Fibroblast of skin of left quadriceps (primary cell): ENCODE data around the gene C1orf52.

Experiments used
- DNase-seq, 2 experiments: peaks; one replicate each; pipeline ENCODE4 v3.0.0-alpha.2; 2013; ENCODE audit warnings: low read depth in 2 of 2

Gene C1orf52

DNA sequence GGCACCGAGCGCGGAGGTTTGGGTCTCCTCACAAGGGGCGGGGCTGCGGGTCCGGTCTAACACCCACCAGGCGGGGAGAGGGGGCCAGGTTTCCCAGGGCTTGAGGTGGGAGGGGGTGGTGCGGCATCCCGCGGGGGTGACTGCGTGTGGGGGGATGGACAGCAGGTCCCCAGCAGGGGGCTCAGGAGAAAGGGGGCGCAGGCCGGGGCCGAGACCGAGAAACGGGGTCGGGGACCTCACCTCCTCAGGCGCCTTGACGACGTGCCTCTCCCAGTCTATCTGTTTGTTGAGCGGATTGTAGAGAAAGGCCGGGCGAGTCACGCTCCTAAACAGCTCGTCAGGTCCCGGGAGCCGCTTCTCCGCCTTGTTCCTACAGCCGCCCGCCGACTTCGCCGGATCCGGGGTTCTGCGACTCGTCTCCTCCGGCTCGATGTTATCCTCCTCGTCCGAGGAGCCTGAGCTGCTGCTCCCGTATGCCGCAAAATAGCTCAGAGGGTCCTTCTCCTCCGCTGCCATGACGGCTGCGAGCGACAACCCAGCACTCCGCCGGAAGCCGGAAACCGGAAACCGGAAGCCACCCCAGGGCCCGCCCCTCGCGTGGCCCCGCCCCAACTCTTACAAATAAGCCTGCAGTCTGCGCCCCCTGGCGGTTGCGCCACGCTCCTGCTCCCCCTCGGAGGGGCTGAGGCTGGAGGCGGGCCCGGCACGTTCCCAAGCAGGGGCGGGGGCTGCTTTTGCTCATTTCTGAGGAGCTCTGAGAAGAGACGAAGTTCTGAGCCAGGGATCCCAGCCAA, at the start of gene C1orf52:
Gene C1orf52, minus strand, starts transcription at position 545 of the 794 bp plus-strand sequence. Its CDS starts 29 bp downstream, at position 516.
- peak; percentile 83 to 85 for DNase-seq

GRCh38 chr1:85308833-85309350, 49.4 kb upstream of the C1orf52 start:
- no peak for DNase-seq

DNA sequence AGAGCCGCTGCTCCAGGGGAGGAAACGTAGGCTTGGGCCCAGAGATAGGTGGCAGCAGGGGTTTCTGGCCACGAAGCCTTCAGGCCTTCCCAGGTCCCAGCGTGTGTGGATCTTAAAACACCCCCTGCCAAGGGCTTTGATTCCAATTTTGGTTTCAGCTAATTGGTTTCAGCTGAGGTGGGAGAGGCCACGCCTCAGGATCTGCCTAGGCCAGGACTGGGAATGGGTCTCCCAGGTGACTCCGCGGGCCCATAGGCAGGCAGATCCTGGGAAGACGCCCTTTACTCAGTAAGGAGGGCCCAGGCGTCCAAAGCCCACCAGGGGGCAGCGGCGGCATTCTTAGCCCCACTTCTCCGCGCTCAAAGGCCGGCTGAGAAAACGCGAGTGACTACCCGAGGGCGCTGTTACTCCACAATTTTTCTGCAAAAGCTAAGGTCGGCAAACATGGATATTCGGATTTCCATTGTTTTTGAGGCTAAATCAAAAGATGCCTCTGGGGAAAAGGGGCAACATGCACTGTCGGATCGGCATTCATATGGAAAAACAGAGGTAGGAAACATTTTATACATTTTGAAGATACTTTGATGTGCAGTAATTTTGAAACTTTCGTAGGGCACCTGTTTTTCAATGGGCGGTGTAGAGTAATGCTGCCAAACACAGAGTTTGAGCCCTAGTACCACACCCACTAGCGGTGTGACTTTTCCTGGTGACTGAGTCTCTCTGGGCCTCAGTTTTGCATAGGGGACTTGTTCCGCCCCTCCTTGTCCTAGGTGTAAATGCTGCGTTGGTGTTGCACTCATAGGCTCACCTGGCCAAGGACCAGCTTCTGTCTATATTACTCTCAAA, 48.7 kb upstream of the C1orf52 start:
- DNase-seq, result peak; percentile 76 to 77

- no peak for DNase-seq
These were observed 46.8 kb upstream of the C1orf52 start for GRCh38 chr1:85306236-85306635.

DNA sequence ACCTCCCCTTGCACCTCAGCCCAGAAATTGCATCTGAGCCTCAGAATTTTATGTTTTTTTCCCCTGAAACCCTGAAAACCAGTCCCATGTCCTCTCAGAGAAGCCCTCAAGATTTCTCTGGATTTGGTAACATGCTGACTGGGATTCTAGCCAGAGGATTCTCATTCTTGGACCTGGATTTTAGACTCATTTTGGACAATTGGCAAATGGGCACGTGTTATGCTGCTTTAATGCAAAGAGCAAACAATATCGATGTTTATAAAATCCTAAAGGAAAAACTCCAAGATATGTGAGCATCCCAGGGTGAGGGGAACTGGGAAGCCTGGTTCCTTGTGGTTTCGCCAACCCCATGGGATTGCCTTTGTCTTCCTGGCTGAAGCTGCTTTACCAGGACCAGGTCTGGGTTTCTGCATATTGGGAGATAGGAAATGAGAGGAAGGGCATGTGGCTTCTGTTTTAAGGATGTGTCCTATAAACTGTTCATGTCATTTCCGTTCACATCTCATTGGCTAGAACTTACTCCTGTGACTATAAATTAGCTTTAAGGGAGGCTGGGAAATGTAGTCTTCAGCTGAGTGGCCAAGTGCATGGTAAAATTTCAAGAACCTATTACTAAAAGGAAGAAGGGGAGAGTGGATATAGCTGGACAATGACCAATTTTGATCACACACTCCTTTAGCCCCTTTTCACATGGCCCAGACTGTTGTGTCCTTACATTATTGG, 44.1 kb upstream of the C1orf52 start:
- no peak for DNase-seq

GRCh38 chr1:85300140-85300539, 40.7 kb upstream of the C1orf52 start:
- DNase-seq, result no peak

DNA sequence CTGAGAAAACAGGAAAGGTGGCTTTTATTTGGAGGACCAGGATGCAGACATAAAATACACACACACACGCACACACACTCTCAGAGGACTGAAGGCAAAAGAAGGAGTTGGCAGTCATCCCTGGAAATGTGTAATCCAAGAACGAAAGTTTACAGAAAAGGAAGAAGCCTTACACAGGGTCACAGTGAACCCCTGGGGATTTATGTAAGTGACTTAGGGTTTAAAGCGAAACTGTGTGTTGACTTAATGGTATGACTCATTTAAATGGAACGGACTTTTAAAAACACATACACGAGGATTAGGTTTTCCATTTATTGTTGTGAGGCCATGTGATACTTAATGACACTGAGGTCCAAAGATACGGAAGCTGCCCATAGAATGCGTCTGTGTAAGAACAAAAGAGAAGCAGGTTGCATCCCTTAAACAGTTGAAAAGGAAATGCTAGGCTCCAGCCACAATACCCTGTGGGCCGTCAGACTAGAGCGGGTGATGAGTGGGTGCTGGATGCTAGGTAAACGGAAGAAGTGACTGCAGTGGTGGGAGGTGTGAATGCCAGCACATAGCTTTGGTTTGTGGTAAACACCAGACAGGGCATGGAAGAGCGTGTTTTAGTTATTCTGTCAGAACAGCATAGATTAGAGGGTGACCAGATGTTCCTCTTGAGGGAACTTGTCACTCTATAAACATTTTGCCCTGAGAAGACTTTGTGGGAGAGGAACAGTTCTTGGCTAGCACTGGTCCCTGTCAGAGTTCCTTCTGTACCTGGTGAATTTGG, 38.6 kb upstream of the C1orf52 start:
- peak; percentile 91 to 94 for DNase-seq

- no peak for DNase-seq
These were observed 38.0 kb upstream of the C1orf52 start for GRCh38 chr1:85297538-85297854.

DNA sequence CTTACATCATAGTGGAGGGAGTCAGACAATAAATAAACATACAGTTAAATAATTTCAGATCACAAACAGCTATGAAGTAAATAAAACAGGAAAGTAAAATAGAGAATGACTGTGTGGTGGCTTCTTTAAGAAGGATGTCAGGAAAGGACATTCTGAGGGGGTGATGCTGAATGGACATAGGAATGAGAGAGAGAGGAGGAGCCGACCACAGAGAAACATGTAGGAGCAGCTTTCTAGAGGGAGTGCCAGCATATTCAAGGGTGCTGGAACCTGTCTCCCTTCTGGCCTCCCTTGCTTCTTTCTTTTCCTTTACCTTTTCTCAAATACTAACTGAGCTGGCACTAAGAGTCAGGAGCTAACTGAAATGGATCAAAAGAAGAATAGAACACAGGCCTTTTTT, 37.5 kb upstream of the C1orf52 start:
- DNase-seq, result no peak

DNA sequence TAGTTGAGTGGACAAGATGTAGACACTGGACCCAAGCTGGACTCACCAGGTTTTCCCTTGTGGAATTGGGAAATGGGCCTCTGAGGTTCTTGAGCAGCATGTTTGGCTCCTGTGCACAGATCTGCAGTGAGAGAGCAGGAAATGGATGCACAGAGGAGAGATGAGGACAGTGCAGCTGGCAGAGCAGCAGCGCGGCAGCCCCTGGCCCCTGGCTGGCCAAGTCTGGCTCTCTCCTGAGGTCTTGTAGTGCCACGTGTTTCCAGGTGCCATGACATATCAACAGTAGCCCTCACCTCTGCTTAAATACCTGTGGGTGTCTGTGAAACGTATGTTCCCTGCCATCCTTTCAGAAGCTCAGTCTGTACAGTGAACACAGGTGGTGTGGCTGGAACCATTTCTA, 36.2 kb upstream of the C1orf52 start:
- DNase-seq, result no peak

GRCh38 chr1:85295006-85295431, 35.6 kb upstream of the C1orf52 start:
- DNase-seq, result no peak

DNA sequence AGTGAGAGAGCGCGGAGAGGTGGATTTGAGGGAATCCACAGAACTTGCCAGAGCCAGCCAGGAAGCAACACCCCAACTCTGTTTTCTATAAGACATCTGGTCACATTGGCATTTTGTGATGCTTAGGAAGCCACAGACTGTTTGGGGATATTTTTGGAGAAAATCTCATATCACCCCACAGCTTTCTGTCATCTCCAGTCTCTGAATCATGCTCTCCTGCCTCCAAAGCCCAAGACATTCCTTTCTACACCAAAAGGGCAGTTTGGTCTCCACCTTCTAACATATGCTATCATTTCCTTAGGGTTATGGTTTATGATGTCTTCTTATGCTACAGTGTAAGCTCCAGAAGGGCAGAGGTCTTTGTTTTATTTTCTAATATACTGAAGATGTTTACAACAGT, 31.4 kb upstream of the C1orf52 start:
- no peak for DNase-seq

DNA sequence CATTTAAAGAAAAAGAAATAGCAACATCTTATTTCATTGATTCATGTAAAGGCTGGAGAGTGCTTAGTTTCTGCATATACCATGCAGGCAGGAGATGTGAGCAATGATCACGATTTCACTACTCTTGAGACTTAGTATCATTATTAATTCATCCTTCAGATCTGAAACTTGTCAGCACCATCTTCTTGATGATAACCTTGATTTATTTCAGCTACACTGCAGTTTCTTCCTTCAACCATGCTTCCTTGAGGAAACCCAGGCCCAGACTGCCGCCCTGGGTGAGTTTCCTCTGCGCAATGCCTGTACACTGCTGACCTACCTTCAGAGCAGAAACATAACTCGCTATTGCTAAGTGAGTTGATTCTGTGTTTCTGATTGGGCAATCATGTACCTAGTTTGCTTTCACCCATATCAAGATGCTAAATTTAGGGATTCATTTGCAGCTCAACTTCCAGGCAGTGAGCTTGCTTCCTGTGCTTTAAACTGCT, 30.4 kb upstream of the C1orf52 start:
- DNase-seq, result no peak

DNA sequence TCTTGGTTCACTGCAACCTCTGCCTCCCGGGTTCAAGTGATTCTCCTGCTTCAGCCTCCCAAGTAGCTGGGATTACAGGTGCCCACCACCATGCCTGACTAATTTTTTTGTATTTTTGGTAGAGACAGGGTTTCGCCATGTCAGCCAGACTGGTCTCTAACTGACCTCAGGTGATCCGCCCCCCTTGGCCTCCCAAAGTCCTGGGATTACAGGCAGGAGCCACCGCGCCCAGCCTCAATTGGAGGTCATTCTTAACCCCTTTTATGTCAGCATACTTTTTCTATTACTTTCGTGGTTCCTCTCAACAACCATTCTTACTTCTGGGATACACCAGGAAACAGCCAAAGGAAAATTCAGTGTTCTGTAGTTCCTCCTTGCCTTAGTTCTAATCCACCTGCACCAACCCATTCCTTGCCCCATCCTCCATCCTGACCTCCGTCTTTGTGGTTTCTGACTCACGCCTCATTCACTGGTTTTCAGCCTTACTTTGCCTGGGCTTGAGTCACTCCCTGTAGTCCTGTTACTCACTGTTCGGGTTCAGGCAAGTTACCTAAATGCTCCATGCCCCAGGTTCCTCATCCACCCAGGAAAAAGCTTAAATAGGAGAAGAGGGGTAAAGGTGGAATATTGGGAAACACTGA, 29.9 kb upstream of the C1orf52 start:
- peak; percentile 73 to 76 for DNase-seq

GRCh38 chr1:85284202-85284601, 24.7 kb upstream of the C1orf52 start:
- DNase-seq, result no peak

DNA sequence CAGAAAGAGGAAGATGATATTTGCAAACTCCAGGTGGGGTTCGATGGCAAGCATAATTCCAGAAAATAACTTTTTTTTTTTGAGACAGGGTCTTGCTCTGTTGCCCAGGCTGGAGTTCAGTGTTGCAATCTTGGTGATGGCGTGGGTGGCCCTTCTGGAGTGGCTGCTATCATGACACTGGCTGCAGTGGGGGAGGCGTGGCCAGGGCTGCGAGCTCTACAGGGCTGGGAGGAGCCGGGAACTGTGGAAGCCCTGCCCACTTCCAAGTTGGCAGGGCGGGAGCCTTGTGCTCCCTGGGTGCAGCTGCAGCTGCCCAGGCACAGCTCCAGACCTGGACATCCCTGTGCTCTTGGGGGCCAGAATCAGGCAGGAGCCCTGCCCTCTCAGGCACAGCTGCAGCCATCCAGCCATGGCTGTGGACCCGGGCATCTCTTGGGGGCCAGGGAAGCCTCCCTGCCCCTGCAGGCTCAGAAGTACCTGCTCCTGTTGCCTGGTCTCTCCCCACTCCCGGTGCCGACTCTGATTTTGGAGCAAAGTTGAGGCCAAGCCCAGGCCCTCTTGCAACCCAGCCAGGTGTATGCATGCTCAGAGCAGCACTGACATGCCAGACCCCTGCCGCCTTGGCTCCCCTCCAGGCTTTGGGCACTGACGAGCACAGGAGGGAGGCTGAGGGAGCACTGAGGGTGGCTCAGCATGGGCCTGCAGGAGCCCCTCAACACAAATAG, 24.2 kb upstream of the C1orf52 start:
- no peak for DNase-seq

DNA sequence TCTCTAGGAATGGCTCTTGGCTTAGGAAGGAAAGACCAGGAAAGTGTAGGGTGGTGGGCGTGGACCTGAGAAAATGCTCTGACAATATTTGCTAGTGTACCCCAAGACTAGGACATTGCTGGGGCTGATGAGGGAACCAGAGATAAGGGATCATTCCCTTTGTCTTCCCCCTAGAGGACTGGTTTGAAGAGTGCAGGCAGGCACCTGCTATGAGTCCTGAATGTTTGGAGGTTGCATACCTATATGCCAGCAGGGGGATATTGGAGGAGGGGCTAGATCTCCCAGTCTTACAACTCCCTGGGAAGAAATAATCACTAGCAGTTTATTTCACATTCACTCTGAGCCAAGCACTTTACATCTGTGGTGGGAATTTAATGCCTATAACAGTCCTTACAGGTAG, 23.0 kb upstream of the C1orf52 start:
- no peak for DNase-seq

DNA sequence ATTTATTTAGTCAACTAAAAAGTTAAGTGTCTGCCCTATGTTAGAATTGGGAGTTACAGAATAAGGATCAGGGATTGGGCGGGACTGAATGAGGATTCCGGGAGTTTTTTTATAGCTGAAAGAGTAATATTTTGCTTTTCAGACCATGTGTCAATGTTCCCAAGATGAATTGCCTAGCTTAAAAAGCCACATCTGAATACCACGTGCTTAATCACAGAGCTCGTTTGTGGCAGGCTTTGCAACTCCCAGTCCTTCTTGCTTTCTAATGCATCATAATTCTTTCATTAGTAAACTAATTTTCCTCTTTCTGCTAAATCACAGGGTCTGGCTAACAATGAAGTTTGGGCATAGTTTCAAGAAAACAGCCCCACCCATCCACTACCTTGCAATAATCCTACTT, 21.2 kb upstream of the C1orf52 start:
- DNase-seq, result no peak

DNA sequence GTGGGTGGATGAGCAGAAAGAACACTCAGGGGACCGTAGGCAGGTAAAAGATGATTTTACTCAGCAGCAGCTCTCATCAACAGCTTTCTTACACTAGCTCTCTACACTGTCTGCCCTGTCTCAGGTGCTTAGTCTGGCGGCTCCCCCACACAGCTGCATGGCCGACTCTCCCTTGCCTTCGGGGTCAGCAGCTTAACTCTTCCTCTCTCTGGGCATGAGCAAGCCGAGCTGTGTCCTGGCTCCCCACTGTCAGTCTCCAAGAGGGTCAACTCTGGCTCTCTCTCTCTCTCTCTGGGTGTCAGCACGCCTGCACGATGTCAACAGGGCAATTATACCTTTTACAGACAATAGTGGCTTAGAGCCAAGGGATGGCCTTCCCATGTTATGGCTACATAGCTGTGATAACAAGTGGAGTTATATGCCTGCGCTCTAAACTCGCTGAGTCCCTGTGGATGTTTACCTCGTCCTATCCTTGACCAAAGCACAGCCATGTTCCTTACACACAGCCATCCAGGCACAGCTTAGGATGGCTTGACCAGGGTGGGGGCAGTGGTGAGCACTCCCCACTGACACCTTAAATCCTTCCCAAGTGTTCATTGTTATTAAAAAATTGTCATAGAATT, 20.1 kb upstream of the C1orf52 start:
- DNase-seq, result no peak
